ENCODE data around the gene ZSWIM8. TPM values are rescaled to one million over a fixed set of nuclear protein-coding genes. Genes with fewer than 3 reads are reported as not detected.

ZSWIM8 gene
- total RNA-seq, 1 experiment from 2014 or later: 24.1 TPM

GRCh38 chr10:73765066-73765465, 20.3 kb upstream of the ZSWIM8 start:
- Histone ChIP-seq H3K36me3 (peaks cover 89% of the 10 kb centered on the region), H3K9me3 (no peaks in the 10 kb centered on the region), H3K27me3 (no peaks in the 10 kb centered on the region)

GRCh38 chr10:73768881-73769280, 16.5 kb upstream of the ZSWIM8 start:
- H3K36me3 ChIP-seq: peaks cover 78% of the 10 kb centered on the region
- DNase-seq: no peak
- H3K27me3 ChIP-seq: no peaks in the 10 kb centered on the region
- H3K4me3 ChIP-seq: no peak overlapping the region
- no peaks in the 10 kb centered on the region for H3K9me3 ChIP-seq

More at GRCh38 chr10:73765066-73765465, 20.3 kb upstream of the ZSWIM8 start:
- no peak overlapping the region for H3K4me3 ChIP-seq
- no peak for DNase-seq

DNA sequence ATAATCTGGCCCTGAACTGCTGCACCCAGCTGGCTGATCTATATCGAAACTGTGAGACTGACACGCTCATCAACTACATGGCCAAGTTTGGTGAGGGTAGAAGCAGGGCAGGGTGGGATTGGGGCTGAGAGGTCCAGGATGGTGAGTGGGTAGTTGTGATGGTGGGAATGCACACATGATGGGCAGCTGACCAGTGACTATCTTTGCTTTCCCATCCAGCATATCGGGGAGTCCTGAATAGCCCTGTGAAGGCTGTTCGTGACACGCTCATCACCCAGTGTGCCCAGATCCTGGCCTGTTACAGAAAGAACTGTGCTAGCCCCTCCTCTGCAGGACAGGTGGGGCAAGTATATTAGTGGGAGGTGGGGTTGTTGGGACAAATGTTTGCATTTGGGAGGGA, 16.0 kb upstream of the ZSWIM8 start:
- Histone ChIP-seq H3K27me3 (no peaks in the 10 kb centered on the region), H3K36me3 (peaks cover 80% of the 10 kb centered on the region), H3K4me3 (no peak overlapping the region), H3K9me3 (no peaks in the 10 kb centered on the region)
- DNase-seq: no peak

- H3K27me3 ChIP-seq: no peaks in the 10 kb centered on the region
- peak overlapping the region; percentile 70 for H3K4me3 ChIP-seq
- no peak for DNase-seq
- peaks cover 72% of the 10 kb centered on the region for H3K36me3 ChIP-seq
- no peaks in the 10 kb centered on the region for H3K9me3 ChIP-seq
These were observed 13.6 kb upstream of the ZSWIM8 start for GRCh38 chr10:73771722-73772280.

DNA sequence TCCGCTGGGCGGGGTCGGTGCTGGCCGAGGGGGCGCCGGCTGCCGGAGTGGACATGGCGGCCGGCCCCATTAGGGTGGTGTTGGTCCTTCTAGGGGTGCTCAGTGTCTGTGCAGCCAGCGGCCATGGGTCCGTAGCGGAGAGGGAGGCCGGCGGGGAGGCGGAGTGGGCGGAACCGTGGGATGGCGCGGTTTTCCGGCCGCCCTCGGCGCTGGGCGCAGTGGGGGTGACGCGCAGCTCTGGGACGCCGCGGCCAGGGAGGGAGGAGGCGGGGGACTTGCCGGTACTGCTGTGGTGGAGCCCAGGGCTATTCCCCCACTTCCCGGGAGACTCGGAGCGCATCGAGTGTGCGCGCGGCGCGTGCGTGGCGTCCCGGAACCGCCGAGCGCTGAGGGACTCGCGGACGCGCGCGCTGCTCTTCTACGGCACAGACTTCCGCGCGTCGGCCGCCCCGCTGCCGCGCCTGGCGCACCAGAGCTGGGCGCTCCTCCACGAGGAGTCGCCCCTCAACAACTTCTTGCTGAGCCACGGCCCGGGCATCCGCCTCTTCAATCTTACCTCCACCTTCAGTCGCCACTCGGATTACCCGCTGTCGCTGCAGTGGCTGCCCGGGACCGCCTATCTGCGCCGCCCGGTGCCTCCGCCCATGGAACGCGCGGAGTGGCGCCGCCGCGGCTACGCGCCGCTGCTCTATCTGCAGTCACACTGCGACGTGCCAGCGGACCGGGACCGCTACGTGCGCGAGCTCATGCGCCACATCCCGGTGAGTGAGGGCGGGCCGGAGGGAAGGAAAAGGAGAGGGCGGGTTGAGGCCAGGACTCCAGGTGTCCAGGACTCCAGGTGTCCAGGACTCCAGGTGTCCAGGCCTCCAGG, 12.9 kb upstream of the ZSWIM8 start:
- peaks cover 71% of the 10 kb centered on the region for H3K36me3 ChIP-seq
- peak; percentile 85 for DNase-seq

DNA sequence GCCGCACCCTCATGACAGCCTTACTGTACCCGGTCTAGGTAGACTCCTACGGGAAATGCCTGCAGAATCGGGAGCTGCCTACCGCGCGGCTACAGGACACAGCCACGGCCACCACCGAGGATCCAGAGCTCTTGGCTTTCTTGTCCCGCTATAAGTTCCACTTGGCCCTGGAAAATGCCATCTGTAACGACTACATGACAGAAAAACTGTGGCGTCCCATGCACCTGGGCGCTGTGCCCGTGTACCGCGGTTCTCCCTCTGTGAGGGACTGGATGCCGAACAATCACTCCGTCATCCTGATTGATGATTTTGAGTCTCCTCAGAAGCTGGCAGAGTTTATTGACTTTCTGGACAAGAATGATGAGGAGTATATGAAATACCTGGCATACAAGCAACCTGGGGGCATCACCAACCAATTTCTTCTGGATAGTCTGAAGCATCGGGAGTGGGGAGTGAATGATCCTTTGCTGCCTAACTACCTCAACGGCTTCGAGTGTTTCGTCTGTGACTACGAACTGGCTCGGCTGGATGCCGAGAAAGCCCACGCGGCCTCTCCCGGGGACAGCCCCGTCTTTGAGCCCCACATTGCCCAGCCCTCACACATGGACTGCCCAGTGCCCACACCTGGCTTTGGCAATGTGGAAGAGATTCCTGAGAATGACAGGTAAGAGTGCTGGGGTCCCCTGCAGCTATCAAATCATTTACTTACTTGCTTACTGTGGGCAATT, 12.1 kb upstream of the ZSWIM8 start:
- peak; percentile 33 for DNase-seq
- no peaks in the 10 kb centered on the region for H3K9me3 ChIP-seq
- H3K36me3 ChIP-seq: peaks cover 69% of the 10 kb centered on the region

More for the DNA sequence above, 12.9 kb upstream of the ZSWIM8 start:
- H3K9me3 ChIP-seq: no peaks in the 10 kb centered on the region
- no peaks in the 10 kb centered on the region for H3K27me3 ChIP-seq
- H3K4me3 ChIP-seq: peak overlapping the region; percentile 70

DNA sequence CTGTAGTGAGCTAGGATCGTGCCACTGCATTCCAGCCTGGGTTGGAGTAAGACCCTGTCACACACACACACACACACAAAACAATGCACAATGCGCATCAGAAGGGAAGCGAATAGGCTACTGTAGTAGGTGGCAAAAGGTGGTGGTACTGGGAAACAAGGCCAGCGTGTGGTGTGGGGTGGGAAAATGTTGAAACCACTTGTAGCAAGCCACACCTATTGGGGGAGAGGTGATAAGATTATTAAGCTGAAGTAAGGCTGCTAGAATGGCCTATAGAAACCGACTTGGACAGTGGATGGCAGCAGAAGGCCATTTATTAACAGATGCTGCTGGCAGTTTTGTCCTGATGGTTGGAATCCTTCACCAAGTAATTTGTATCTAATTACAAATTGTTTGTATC, 10.8 kb upstream of the ZSWIM8 start:
- Histone ChIP-seq H3K27me3 (no peaks in the 10 kb centered on the region), H3K4me3 (peak overlapping the region; percentile 70; the same call in 1 of the 2 replicates), H3K36me3 (peaks cover 63% of the 10 kb centered on the region), H3K9me3 (no peaks in the 10 kb centered on the region)
- no peak for DNase-seq

More for the DNA sequence above, 12.1 kb upstream of the ZSWIM8 start:
- Histone ChIP-seq H3K4me3 (peak overlapping the region; percentile 70), H3K27me3 (no peaks in the 10 kb centered on the region)

DNA sequence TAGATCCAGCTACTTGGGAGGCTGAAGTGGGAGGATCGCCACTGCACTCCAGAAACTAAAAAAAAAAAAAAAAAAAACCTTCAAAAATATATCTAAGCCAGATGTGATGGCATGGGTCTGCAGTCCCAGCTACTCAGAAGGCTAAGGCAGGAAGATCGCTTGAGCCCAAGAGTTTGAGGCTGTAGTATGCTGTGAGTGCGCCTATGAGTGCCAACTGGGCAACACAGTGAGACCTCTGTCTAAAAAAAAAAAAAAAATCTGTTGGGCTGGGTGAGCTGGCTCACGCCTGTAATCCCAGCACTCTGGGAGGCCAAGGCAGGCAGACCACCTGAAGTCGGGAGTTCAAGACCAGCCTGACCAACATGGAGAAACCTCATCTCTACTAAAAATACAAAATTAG, 6.4 kb upstream of the ZSWIM8 start:
- Histone ChIP-seq H3K4me3 (no peak overlapping the region), H3K27me3 (no peaks in the 10 kb centered on the region), H3K9me3 (no peaks in the 10 kb centered on the region), H3K36me3 (peaks cover 54% of the 10 kb centered on the region)
- no peak for DNase-seq

- Histone ChIP-seq H3K36me3 (peaks cover 50% of the 10 kb centered on the region), H3K4me3 (no peak overlapping the region), H3K27me3 (no peaks in the 10 kb centered on the region), H3K9me3 (no peaks in the 10 kb centered on the region)
- DNase-seq: no peak
These were observed 5.7 kb upstream of the ZSWIM8 start for GRCh38 chr10:73779539-73780197.

GRCh38 chr10:73780301-73780700, 5.1 kb upstream of the ZSWIM8 start:
- DNase-seq: no peak
- Histone ChIP-seq H3K36me3 (peaks cover 49% of the 10 kb centered on the region), H3K4me3 (peak overlapping the region; percentile 81), H3K27me3 (no peaks in the 10 kb centered on the region), H3K9me3 (no peaks in the 10 kb centered on the region)

GRCh38 chr10:73780966-73781365, 4.4 kb upstream of the ZSWIM8 start:
- Histone ChIP-seq H3K36me3 (peaks cover 47% of the 10 kb centered on the region), H3K9me3 (no peaks in the 10 kb centered on the region)
- no peak for DNase-seq

DNA sequence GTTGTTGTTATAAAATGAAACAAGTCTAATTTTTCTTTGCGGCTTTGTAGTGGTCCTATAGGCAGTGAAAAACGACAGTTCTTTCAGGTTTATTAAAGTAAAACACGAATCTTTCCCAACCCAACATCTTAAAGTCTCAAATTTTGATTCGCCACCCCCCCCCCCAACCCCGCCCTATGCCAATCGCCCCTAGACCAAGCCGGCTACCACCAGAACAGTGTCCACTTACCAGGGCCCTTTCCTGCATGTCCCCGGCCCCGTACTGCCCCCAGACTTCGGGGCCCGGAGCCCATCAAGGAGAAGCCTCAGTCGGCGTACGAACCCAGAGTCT, 3.9 kb upstream of the ZSWIM8 start:
- peaks cover 43% of the 10 kb centered on the region for H3K36me3 ChIP-seq

More at GRCh38 chr10:73780966-73781365, 4.4 kb upstream of the ZSWIM8 start:
- no peaks in the 10 kb centered on the region for H3K27me3 ChIP-seq
- H3K4me3 ChIP-seq: peak overlapping the region; percentile 81

GRCh38 chr10:73781879-73782748, 3.3 kb upstream of the ZSWIM8 start, which contains the start of gene CHCHD1:
Gene CHCHD1 (plus strand): TSS chr10:73782048. CDS start chr10:73782076, 28 bp downstream.
- Histone ChIP-seq H3K27me3 (no peaks in the 10 kb centered on the region), H3K4me3 (peak within 1 kb of the TSS; percentile 81), H3K36me3 (peaks cover 38% of the 10 kb centered on the region), H3K9me3 (no peaks in the 10 kb centered on the region)
- DNase-seq: peak; percentile 93

More for the DNA sequence above, 3.9 kb upstream of the ZSWIM8 start:
- DNase-seq: no peak
- Histone ChIP-seq H3K9me3 (no peaks in the 10 kb centered on the region), H3K4me3 (peak overlapping the region; percentile 81), H3K27me3 (no peaks in the 10 kb centered on the region)

- peaks cover 35% of the 10 kb centered on the region for H3K36me3 ChIP-seq
- no peaks in the 10 kb centered on the region for H3K27me3 ChIP-seq
- H3K9me3 ChIP-seq: no peaks in the 10 kb centered on the region
- H3K4me3 ChIP-seq: peak overlapping the region; percentile 81
- DNase-seq: no peak
These were observed 2.7 kb upstream of the ZSWIM8 start for GRCh38 chr10:73782749-73783085.

GRCh38 chr10:73785721-73786511, 510 bp downstream of the ZSWIM8 start:
- H3K9me3 ChIP-seq: no peaks in the 10 kb centered on the region
- H3K36me3 ChIP-seq: peaks cover 28% of the 10 kb centered on the region
- peak overlapping the region; percentile 71 for H3K4me3 ChIP-seq
- no peaks in the 10 kb centered on the region for H3K27me3 ChIP-seq
- peak; percentile 36 for DNase-seq

All from MG63 (cell line).